Thyroid gland (tissue), 4 donors: ENCODE data around the gene TMBIM6.

ENCODE experiments used
- POLR2A ChIP-seq, 2 donors: fragments of 450-650 bp; IDR thresholded peaks; one replicate each; pipeline ENCODE4 v1.6.1; 2017; ENCODE audit warnings: antibody characterized with exemption in 2 of 2, mild to moderate bottlenecking in 2 of 2, moderate library complexity in 1 of 2
- TF ChIP-seq, protein P1 (sequence below), 6 experiments: fragments of 200-600 bp in 3 of 6; fragments of 450-650 bp in 3 of 6; sonication (generic) in 3 of 6; IDR thresholded peaks; one replicate each; pipeline ENCODE4 v1.5.1; 2016 to 2019; ENCODE audit warnings: antibody characterized with exemption in 6 of 6, mild to moderate bottlenecking in 2 of 6, inconsistent platforms in 1 of 6, moderate library complexity in 1 of 6

DNA sequence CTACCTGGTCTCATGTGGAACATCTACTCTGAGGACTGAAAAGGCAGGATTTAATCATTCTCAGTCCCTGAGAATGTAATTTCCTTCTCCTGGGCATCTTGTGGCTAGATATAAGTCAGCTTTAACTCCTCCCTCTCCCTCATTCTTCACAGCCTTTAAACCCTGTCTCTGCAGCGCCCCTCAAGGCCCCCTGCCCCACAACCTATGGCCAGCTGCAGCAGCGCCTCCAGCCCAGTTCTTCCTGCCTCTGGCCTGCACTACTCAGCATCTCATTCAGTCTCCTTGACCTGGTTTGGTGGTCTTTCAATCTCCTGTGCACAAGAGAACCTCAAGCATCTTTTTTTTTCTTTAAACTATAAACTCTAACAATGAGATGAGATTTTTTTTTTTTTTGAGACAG, 57.6 kb downstream of the TMBIM6 start:
- TF ChIP-seq, protein P1, sequence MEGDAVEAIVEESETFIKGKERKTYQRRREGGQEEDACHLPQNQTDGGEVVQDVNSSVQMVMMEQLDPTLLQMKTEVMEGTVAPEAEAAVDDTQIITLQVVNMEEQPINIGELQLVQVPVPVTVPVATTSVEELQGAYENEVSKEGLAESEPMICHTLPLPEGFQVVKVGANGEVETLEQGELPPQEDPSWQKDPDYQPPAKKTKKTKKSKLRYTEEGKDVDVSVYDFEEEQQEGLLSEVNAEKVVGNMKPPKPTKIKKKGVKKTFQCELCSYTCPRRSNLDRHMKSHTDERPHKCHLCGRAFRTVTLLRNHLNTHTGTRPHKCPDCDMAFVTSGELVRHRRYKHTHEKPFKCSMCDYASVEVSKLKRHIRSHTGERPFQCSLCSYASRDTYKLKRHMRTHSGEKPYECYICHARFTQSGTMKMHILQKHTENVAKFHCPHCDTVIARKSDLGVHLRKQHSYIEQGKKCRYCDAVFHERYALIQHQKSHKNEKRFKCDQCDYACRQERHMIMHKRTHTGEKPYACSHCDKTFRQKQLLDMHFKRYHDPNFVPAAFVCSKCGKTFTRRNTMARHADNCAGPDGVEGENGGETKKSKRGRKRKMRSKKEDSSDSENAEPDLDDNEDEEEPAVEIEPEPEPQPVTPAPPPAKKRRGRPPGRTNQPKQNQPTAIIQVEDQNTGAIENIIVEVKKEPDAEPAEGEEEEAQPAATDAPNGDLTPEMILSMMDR (IDR thresholded peaks at IDR 0.05), result no peak
- no peak for TF ChIP-seq POLR2A (IDR thresholded peaks at IDR 0.05)
